Measurements from ENCODE around the gene STYX. TPM values are rescaled to one million over a fixed set of nuclear protein-coding genes. Genes with fewer than 3 reads are reported as not detected.

Gene STYX
- 10 to 100 TPM in 3 of 4 donors, 1 to 10 TPM in 1; 10.0 to 31.8 (median 18.3) TPM for total RNA-seq

DNA sequence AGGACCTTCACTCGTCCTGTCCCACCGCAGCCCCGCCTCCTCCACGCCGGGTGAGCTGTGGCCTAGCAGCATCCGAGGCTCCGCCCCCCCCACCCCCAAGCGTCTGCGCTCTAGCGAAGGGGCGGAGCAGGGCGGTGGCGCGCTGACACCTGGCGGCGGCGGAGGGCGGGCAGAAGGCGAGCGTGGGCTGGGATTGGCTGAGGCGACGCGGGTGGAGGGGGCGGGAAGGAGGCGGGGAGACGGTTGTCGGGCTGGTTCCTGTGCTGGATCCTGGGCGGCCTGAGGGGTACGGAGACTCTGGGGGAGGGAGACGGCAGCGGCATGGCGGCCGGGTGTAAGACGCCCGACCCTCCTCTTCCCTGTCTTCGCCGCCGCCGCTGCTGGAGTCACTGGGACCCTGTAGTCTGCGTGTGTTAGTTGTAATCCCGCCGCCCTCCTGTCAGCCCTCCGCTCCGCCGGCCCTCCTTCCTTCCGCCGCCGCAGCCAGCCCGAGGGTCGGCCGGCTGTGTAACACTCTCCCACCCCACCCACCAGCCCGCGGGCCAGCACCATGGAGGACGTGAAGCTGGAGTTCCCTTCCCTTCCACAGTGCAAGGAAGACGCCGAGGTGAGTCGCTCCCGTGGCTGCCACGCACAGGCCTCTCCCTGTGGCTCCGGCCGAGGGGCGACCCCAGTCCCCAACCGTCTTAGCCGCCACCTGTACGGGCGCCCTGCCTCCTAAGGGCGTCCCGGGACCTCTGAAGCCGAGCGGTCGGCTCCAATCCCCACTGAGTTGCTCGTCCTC lies at the start of gene STYX:
Gene STYX, plus strand, starts transcription at position 242 of the 784 bp plus-strand sequence. Its CDS starts 309 bp downstream, at position 551.
- Histone ChIP-seq H3K27ac (peak within 1 kb of the TSS; percentile 79 to 90), H3K27me3 (no peaks in the 10 kb centered on the region), H3K36me3 (no peaks in the 10 kb centered on the region), H3K9me3 (no peaks in the 10 kb centered on the region), H3K4me3 (peak within 1 kb of the TSS; percentile 68 to 71), H3K4me1 (no peaks in the 10 kb centered on the region)
- intact Hi-C loops (cut with DNase I; ENCODE audit: low total_unique reads) = no loop called here
- peak; percentile 97 to 98 for DNase-seq
- TF ChIP-seq, protein P1, sequence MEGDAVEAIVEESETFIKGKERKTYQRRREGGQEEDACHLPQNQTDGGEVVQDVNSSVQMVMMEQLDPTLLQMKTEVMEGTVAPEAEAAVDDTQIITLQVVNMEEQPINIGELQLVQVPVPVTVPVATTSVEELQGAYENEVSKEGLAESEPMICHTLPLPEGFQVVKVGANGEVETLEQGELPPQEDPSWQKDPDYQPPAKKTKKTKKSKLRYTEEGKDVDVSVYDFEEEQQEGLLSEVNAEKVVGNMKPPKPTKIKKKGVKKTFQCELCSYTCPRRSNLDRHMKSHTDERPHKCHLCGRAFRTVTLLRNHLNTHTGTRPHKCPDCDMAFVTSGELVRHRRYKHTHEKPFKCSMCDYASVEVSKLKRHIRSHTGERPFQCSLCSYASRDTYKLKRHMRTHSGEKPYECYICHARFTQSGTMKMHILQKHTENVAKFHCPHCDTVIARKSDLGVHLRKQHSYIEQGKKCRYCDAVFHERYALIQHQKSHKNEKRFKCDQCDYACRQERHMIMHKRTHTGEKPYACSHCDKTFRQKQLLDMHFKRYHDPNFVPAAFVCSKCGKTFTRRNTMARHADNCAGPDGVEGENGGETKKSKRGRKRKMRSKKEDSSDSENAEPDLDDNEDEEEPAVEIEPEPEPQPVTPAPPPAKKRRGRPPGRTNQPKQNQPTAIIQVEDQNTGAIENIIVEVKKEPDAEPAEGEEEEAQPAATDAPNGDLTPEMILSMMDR (IDR thresholded peaks at IDR 0.05) = peak; percentile 18 to 39 (median 26)
- peak; percentile 76 to 86 for TF ChIP-seq POLR2A (IDR thresholded peaks at IDR 0.05)

GRCh38 chr14:52683985-52684520 lies 45.9 kb upstream of the STYX start:
- no peak for DNase-seq
- intact Hi-C loops (cut with DNase I; ENCODE audit: low total_unique reads) = no loop called here
- Histone ChIP-seq H3K9me3 (no peaks in the 10 kb centered on the region), H3K4me1 (no peaks in the 10 kb centered on the region), H3K27me3 (no peaks in the 10 kb centered on the region), H3K36me3 (no peaks in the 10 kb centered on the region), H3K27ac (no peak overlapping the region), H3K4me3 (no peak overlapping the region)
- TF ChIP-seq, protein P1 (IDR thresholded peaks at IDR 0.05) = no peak
- TF ChIP-seq POLR2A (IDR thresholded peaks at IDR 0.05) = no peak

- intact Hi-C loops (cut with DNase I; ENCODE audit: low total_unique reads) = no loop called here
- no peaks in the 10 kb centered on the region for H3K9me3 ChIP-seq
- H3K4me1 ChIP-seq = no peaks in the 10 kb centered on the region
- H3K4me3 ChIP-seq = no peak overlapping the region
- no peak for DNase-seq
- TF ChIP-seq POLR2A (IDR thresholded peaks at IDR 0.05) = no peak
- TF ChIP-seq, protein P1 (IDR thresholded peaks at IDR 0.05) = no peak
- H3K36me3 ChIP-seq = no peaks in the 10 kb centered on the region
- no peaks in the 10 kb centered on the region for H3K27me3 ChIP-seq
- no peak overlapping the region for H3K27ac ChIP-seq
Observed at GRCh38 chr14:52686176-52686575, 43.8 kb upstream of the STYX start.

- Histone ChIP-seq H3K9me3 (no peaks in the 10 kb centered on the region), H3K27me3 (no peaks in the 10 kb centered on the region), H3K4me3 (no peak overlapping the region), H3K36me3 (no peaks in the 10 kb centered on the region), H3K27ac (no peak overlapping the region), H3K4me1 (no peaks in the 10 kb centered on the region)
- no peak for TF ChIP-seq POLR2A (IDR thresholded peaks at IDR 0.05)
- TF ChIP-seq, protein P1 (IDR thresholded peaks at IDR 0.05) = no peak
- DNase-seq = no peak
- intact Hi-C loops (cut with DNase I; ENCODE audit: low total_unique reads) = no loop called here
Observed at GRCh38 chr14:52690983-52691760, 38.8 kb upstream of the STYX start.
